GM19463 (cell line): ENCODE measurements around the gene CDH4.
"Not testable (repeated sequence)": the region's sequence is repeated elsewhere in the genome, so short reads cannot be mapped to it uniquely, and the experiment has no call there.

Experiments used
- ATAC-seq: cut with Tn5 transposase; IDR thresholded peaks from one replicate; pipeline ENCODE4 v1.9.1; 2021; ENCODE audit warnings: mild to moderate bottlenecking, moderate library complexity; ENCODE audit not compliant: unreplicated experiment

CDH4 gene

GRCh38 chr20:61253264-61253639, 1.2 kb downstream of the CDH4 start:
- ATAC-seq: no peak

GRCh38 chr20:61253640-61254511, 1.8 kb downstream of the CDH4 start:
- ATAC-seq: no peak

GRCh38 chr20:61254881-61255626, 3.0 kb downstream of the CDH4 start:
- ATAC-seq: no peak

- no peak for ATAC-seq
Measured at GRCh38 chr20:61256365-61256764, 4.3 kb downstream of the CDH4 start.

GRCh38 chr20:61256824-61257223, 4.8 kb downstream of the CDH4 start:
- no peak for ATAC-seq

GRCh38 chr20:61257611-61258010, 5.5 kb downstream of the CDH4 start:
- no peak for ATAC-seq

- ATAC-seq: no peak
Measured at GRCh38 chr20:61259741-61260140, 7.7 kb downstream of the CDH4 start.

GRCh38 chr20:61260905-61261304, 8.8 kb downstream of the CDH4 start:
- ATAC-seq: no peak

GRCh38 chr20:61262036-61262435, 10.0 kb downstream of the CDH4 start:
- no peak for ATAC-seq

- ATAC-seq: no peak
Measured at GRCh38 chr20:61262514-61262913, 10.5 kb downstream of the CDH4 start.

GRCh38 chr20:61263084-61263695, 11.1 kb downstream of the CDH4 start:
- ATAC-seq: no peak

GRCh38 chr20:61263938-61264337, 11.9 kb downstream of the CDH4 start:
- ATAC-seq: no peak

GRCh38 chr20:61267241-61267640, 15.2 kb downstream of the CDH4 start:
- ATAC-seq: no peak

- no peak for ATAC-seq
Measured at GRCh38 chr20:61268024-61268423, 16.0 kb downstream of the CDH4 start.

GRCh38 chr20:61271312-61272231, 19.5 kb downstream of the CDH4 start:
- no peak for ATAC-seq

GRCh38 chr20:61273024-61273423, 21.0 kb downstream of the CDH4 start:
- ATAC-seq: not testable (repeated sequence)

- not testable (repeated sequence) for ATAC-seq
Measured at GRCh38 chr20:61273666-61274065, 21.6 kb downstream of the CDH4 start.

GRCh38 chr20:61274326-61274725, 22.3 kb downstream of the CDH4 start:
- ATAC-seq: no peak

GRCh38 chr20:61278296-61278695, 26.2 kb downstream of the CDH4 start:
- no peak for ATAC-seq

- ATAC-seq: no peak
Measured at GRCh38 chr20:61279621-61280150, 27.6 kb downstream of the CDH4 start.
